Coronary artery (tissue), 2 donors: ENCODE data around the gene ABHD6.

Experiments
- DNase-seq: peaks from one replicate; pipeline ENCODE4 v3.0.0-alpha.2; 2017; ENCODE audit warnings: low spot score
- H3K27ac ChIP-seq, 2 donors: fragments of 200-600 bp; sonication (generic); one replicate each; pipeline ENCODE4 v1.5.1; 2016 to 2019
- H3K4me3 ChIP-seq: fragments of 200-600 bp; sonication (generic); 2 replicates; pipeline ENCODE4 v1.5.1; 2016; ENCODE audit warnings: mild to moderate bottlenecking, moderate library complexity
- TF ChIP-seq, protein P1 (sequence below): fragments of 200-600 bp; sonication (generic); IDR thresholded peaks from one replicate; pipeline ENCODE4 v1.5.1; 2019; ENCODE audit warnings: antibody characterized with exemption

The ABHD6 gene

DNA sequence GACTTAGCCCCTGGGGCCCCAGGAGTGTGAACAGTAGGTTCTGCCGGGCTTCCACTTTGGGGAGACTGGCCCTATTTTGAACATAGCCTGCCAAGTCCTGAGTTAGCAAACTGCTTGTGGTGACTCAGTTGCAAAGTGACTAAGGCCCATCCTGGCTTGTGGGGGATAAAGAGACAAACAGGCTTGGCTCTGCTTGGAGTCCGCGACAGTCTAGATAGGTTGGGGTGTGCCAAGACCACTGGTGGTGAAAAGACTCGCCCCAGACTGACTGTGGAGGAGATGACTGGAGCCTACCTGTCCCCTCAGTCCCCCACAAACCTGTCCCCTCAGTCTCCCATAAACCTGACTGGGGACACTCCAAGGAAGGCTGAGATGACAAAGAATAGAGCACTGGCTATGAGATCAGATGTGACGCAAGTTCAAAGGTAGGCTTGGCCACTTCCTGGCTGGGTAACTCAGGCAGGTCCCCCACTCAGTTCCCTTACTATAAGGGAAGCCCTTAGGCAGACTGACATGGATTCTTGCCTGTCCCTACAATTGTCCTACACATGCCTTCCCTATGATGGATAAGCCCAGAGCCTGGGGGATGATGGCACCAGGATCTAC is 31.1 kb upstream of the ABHD6 start:
- DNase-seq = peak; percentile 41
- TF ChIP-seq, protein P1, sequence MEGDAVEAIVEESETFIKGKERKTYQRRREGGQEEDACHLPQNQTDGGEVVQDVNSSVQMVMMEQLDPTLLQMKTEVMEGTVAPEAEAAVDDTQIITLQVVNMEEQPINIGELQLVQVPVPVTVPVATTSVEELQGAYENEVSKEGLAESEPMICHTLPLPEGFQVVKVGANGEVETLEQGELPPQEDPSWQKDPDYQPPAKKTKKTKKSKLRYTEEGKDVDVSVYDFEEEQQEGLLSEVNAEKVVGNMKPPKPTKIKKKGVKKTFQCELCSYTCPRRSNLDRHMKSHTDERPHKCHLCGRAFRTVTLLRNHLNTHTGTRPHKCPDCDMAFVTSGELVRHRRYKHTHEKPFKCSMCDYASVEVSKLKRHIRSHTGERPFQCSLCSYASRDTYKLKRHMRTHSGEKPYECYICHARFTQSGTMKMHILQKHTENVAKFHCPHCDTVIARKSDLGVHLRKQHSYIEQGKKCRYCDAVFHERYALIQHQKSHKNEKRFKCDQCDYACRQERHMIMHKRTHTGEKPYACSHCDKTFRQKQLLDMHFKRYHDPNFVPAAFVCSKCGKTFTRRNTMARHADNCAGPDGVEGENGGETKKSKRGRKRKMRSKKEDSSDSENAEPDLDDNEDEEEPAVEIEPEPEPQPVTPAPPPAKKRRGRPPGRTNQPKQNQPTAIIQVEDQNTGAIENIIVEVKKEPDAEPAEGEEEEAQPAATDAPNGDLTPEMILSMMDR = no peak
- H3K4me3 ChIP-seq = no peak overlapping the region
- no peak overlapping the region for H3K27ac ChIP-seq

DNA sequence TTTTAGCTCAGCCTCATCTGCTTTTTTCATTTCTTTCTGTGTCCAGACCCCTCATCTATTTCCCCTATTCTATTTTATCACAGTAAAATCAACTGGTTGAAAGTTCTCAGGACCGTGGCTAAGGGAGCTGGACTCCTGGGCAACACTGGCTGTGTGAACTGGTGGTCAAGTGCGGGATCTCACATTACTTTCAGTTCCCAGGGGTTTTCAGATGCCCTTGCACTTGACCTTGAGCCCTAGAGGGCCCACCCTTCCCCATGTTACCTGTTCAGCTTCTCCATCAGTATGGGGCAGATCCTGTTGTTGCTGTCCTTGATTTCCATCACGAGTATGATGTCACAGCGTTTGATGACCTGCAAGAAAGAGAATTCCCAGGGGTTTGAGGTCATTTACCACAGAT is 29.6 kb upstream of the ABHD6 start:
- TF ChIP-seq, protein P1 = no peak
- DNase-seq = peak; percentile 24
- H3K4me3 ChIP-seq = no peak overlapping the region
- H3K27ac ChIP-seq = no peak overlapping the region

DNA sequence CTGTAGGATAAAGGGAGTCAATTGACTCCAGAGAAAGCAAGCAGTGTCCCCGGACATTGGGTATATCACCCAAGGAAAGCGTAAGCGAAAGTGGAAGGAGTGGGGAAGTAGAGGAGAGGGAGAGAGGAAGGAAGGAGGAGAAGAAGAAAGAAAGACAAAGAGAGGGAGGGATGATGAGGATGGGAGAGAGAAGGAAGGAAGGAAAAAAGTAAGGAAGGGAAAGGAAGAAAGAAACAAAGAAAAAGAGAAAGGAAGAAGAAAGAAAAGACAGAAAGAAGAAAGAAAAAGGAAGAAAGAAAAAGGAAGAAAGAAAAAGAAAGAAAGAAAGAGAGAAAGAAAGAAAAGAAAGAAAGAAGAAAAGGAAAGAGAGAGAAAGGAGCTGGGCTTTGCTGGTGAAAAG is 27.7 kb upstream of the ABHD6 start:
- H3K27ac ChIP-seq = no peak overlapping the region
- TF ChIP-seq, protein P1 = no peak
- DNase-seq = no peak
- no peak overlapping the region for H3K4me3 ChIP-seq

DNA sequence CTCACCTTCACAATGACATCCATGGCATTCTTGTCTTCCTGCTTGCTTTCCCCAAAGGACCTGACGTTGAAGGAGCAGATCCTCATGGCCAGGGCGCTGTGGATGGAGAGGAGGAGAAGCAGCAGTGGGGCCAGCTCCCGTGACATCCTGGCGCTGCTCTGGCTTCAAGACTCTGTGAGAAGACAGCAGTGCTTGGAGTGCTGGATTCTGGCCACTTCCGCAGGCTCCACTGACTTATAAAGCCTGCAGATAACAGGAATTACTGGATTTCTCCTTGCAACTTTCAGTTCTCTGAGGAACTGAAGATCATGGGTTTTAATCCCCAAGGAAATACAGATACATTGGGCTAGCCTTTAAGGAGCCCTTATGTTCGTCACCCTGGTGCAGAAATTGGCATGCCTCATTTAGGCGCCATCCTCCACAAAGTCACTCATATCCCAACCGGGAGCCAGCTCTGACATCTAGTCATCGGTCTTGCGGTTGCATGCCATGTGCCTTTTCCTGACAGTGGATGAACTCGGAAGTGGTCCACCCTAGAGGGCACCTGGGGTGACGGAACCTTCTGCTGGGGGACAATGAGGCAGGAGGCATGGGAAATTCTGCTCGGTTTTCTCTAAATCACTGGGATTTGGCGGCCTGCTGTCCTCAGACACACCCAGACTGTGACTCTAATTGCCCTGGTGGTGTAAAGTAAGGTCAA is 26.7 kb upstream of the ABHD6 start, which contains the start of gene DNASE1L3:
Gene DNASE1L3, minus strand, starts transcription at position 212 of the 700 bp plus-strand sequence. Its CDS starts 66 bp downstream, at position 146.
- DNase-seq = peak; percentile 47
- Histone ChIP-seq H3K4me3 (peak within 1 kb of the TSS; percentile 6), H3K27ac (no peak within 1 kb of the TSS)
- TF ChIP-seq, protein P1 = no peak

DNA sequence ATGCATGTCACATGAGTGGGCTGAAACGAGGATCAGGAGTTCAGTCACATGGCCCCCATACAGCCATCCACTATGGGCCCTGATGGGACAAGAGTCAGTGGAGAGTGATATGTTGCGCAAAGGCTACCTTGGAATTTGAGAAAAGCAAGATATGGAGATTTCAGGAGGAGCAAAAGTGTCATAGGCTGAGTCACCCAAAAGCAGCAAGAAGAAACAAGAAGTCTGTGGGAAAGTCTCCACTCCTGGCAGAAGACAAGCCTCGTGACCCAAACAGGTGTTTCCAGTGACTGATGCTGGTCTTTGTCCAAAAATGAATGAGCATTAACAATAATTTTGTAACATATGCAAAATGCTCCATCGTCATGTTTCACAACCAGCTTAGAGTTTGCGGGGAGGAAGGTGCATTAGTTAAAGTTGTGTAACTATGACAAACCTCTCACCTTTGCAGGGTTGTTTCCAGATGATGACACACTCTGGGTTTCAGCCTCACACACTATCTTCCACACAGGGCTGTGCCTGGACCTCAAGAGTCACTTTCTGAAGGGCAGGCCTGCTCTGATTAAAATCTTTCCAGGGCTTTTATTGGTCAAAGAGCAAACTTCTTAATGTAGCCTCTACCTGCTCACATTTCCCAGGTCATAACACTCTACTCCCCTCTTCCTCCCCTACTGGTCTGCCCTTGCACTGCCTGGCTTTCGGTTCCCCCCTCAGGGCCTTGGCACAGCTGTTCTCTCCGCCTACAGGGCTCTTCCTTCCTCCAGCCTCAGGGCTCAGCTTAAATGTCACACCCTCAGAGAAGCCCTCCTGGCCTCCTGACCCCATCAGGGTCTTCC is 22.9 kb upstream of the ABHD6 start:
- TF ChIP-seq, protein P1 = no peak
- peak; percentile 60 for DNase-seq
- no peak overlapping the region for H3K4me3 ChIP-seq
- H3K27ac ChIP-seq = no peak overlapping the region

DNA sequence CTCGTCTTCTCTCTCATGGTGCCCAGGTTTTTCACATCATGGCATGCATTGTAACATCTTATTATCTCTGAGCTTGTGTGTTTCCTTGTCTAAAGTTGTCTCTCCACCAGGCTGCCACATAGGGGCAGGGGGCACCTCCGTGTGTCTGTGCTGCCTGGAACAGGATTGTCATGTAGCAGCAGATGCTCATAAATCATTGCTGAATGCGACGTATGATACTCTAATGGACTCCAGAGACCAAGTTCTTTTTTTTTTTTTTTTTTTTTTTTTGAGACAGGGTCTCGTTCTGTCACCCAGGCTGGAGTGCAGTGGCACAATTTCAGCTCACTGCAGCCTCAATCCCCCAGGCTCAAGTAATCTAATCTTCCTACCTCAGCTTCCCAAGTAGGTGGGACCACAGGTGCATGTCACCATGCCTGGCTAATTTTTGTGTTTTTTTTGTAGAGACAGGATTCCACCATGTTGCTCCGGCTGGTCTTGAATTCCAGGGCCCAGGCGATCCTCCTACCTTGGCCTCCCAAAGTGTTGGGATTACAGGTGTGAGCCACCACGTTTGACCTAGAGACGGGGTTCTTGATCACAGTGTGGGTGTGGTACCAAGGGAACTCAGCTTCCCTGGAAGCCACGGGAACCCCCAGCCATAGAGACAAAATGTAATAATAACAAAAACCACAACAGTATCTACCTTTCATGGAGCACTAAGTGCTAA is 22.1 kb upstream of the ABHD6 start:
- Histone ChIP-seq H3K27ac (no peak overlapping the region), H3K4me3 (no peak overlapping the region)
- TF ChIP-seq, protein P1 = no peak
- DNase-seq = peak; percentile 49
